ENCODE measurements around the gene PTPRR. TPM values are rescaled to one million over a fixed set of nuclear protein-coding genes. Genes with fewer than 3 reads are reported as not detected.

The PTPRR gene
- total RNA-seq, 1 donor from 2014 or later: 1.4 TPM

DNA sequence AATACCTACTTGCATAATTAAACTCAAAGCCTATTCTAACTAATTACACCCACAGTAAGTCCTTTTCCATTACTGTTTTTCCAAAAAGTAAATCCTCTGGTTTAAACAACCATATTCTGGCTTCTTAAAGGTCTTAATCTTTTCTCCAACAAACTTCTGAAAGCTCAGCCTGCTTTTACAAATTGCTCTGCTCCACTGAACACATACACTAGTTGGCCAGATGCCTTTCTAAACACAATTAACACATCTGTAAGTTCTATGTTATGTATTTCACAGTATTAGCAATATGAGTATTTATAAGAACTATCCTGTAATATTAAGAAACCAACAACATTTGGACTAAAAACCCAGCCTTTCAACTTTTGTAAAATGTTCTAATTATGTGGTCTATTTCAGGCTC, 313.4 kb downstream of the PTPRR start:
- H3K27me3 Mint-ChIP-seq (ENCODE audit: low read depth, unreplicated experiment): peaks cover 30% of the 10 kb centered on the region

DNA sequence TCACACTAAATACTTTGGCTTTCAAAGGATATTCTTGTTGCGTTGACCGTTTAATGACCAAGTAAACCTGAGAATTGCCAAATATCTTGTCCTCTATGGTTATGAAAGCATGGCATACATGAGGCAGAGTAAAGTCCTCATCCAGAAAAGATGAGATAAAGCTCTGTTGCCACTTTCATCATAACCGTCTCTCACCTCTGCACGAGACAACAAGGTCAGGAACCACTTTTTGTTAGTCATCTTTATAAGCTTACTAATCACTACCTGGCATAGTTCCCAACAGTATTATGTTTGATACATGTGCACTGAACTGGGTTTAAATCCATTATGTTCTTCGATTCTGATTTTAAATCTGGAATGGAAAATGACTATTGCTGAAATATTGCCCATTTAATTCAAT, 314.6 kb downstream of the PTPRR start:
- H3K4me1 Mint-ChIP-seq (ENCODE audit: low read depth, unreplicated experiment): peaks cover 6% of the 10 kb centered on the region
- Histone ChIP-seq H3K4me1 (ENCODE audit: insufficient read depth, low read length) (peaks cover 16% of the 10 kb centered on the region), H2AFZ (ENCODE audit: low read depth, low read length) (no peak overlapping the region), H3K9ac (ENCODE audit: low read length) (no peak overlapping the region), H4K20me1 (ENCODE audit: insufficient read depth, low read length) (no peaks in the 10 kb centered on the region), H3K4me2 (ENCODE audit: low read length) (peak overlapping the region; percentile 34), H3K27me3 (ENCODE audit: insufficient read depth, low read length) (no peaks in the 10 kb centered on the region), H3K79me2 (ENCODE audit: insufficient read depth, low read length) (no peaks in the 10 kb centered on the region), H3K27ac (ENCODE audit: low read depth, low read length) (no peak overlapping the region), H3K9me3 (ENCODE audit: insufficient read depth, low read depth, low read length) (no peaks in the 10 kb centered on the region), H3K4me3 (ENCODE audit: insufficient read depth, low read depth, low read length) (no peak overlapping the region), H3K36me3 (ENCODE audit: insufficient read depth, low read length) (no peaks in the 10 kb centered on the region)
- peak; percentile 54 for DNase-seq (ENCODE audit: low read depth)
- peaks cover 22% of the 10 kb centered on the region for H3K27me3 Mint-ChIP-seq (ENCODE audit: low read depth, unreplicated experiment)
- no peaks in the 10 kb centered on the region for H3K9me3 Mint-ChIP-seq (ENCODE audit: unreplicated experiment)
- TF ChIP-seq, protein P1, sequence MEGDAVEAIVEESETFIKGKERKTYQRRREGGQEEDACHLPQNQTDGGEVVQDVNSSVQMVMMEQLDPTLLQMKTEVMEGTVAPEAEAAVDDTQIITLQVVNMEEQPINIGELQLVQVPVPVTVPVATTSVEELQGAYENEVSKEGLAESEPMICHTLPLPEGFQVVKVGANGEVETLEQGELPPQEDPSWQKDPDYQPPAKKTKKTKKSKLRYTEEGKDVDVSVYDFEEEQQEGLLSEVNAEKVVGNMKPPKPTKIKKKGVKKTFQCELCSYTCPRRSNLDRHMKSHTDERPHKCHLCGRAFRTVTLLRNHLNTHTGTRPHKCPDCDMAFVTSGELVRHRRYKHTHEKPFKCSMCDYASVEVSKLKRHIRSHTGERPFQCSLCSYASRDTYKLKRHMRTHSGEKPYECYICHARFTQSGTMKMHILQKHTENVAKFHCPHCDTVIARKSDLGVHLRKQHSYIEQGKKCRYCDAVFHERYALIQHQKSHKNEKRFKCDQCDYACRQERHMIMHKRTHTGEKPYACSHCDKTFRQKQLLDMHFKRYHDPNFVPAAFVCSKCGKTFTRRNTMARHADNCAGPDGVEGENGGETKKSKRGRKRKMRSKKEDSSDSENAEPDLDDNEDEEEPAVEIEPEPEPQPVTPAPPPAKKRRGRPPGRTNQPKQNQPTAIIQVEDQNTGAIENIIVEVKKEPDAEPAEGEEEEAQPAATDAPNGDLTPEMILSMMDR (IDR thresholded peaks at IDR 0.05; ENCODE audit: insufficient read depth, low read depth, low read length): no peak
- TF ChIP-seq EZH2 (IDR thresholded peaks at IDR 0.05; ENCODE audit: insufficient read depth, low read length): no peak
- FAIRE-seq: no peak
- H3K27ac Mint-ChIP-seq (ENCODE audit: unreplicated experiment): no peak overlapping the region
- H3K36me3 Mint-ChIP-seq (ENCODE audit: low read depth, unreplicated experiment): no peaks in the 10 kb centered on the region
- H3K4me3 Mint-ChIP-seq (ENCODE audit: unreplicated experiment): no peak overlapping the region

More for the DNA sequence above, 313.4 kb downstream of the PTPRR start:
- DNase-seq (ENCODE audit: low read depth) (no peak), FAIRE-seq (peak; percentile 20)
- no peaks in the 10 kb centered on the region for H3K9me3 Mint-ChIP-seq (ENCODE audit: unreplicated experiment)
- Histone ChIP-seq H3K9ac (ENCODE audit: low read length) (no peak overlapping the region), H3K36me3 (ENCODE audit: insufficient read depth, low read length) (no peaks in the 10 kb centered on the region), H3K4me2 (ENCODE audit: low read length) (peak overlapping the region; percentile 63), H3K79me2 (ENCODE audit: insufficient read depth, low read length) (no peaks in the 10 kb centered on the region), H3K4me1 (ENCODE audit: insufficient read depth, low read length) (peaks cover 16% of the 10 kb centered on the region), H3K4me3 (ENCODE audit: insufficient read depth, low read depth, low read length) (peak overlapping the region; percentile 24), H3K27ac (ENCODE audit: low read depth, low read length) (no peak overlapping the region), H2AFZ (ENCODE audit: low read depth, low read length) (no peak overlapping the region), H4K20me1 (ENCODE audit: insufficient read depth, low read length) (no peaks in the 10 kb centered on the region), H3K9me3 (ENCODE audit: insufficient read depth, low read depth, low read length) (no peaks in the 10 kb centered on the region), H3K27me3 (ENCODE audit: insufficient read depth, low read length) (no peaks in the 10 kb centered on the region)
- no peaks in the 10 kb centered on the region for H3K36me3 Mint-ChIP-seq (ENCODE audit: low read depth, unreplicated experiment)
- H3K4me3 Mint-ChIP-seq (ENCODE audit: unreplicated experiment): no peak overlapping the region
- TF ChIP-seq EZH2 (IDR thresholded peaks at IDR 0.05; ENCODE audit: insufficient read depth, low read length): no peak
- peaks cover 6% of the 10 kb centered on the region for H3K4me1 Mint-ChIP-seq (ENCODE audit: low read depth, unreplicated experiment)
- no peak overlapping the region for H3K27ac Mint-ChIP-seq (ENCODE audit: unreplicated experiment)

DNA sequence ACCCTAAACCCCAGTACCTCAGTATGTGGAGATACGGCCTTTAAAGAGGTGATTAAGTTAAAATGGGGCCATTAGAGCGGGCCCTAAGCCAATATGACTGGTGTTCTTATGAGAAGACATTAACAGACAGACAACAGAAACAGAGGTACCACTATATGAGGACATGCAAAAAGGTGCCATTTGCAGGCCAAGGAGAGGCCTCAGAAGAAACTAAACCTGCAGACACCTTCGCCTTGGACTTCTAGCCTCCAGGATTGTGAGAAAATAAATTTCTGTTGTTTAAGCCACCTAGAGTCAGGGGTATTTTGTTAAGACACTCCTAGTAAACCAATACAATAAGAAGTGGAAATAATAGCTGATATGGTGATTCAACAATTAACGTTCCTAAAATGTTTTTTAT, 315.9 kb downstream of the PTPRR start:
- no peak overlapping the region for H3K27ac ChIP-seq (ENCODE audit: low read depth, low read length)
- Mint-ChIP-seq H3K27me3 (ENCODE audit: low read depth, unreplicated experiment) (peaks cover 18% of the 10 kb centered on the region), H3K4me1 (ENCODE audit: low read depth, unreplicated experiment) (peaks cover 6% of the 10 kb centered on the region), H3K27ac (ENCODE audit: unreplicated experiment) (no peak overlapping the region), H3K9me3 (ENCODE audit: unreplicated experiment) (no peaks in the 10 kb centered on the region), H3K4me3 (ENCODE audit: unreplicated experiment) (no peak overlapping the region), H3K36me3 (ENCODE audit: low read depth, unreplicated experiment) (no peaks in the 10 kb centered on the region)
- no peak overlapping the region for H3K4me2 ChIP-seq (ENCODE audit: low read length)
- no peak overlapping the region for H3K9ac ChIP-seq (ENCODE audit: low read length)
- no peaks in the 10 kb centered on the region for H3K9me3 ChIP-seq (ENCODE audit: insufficient read depth, low read depth, low read length)
- H3K36me3 ChIP-seq (ENCODE audit: insufficient read depth, low read length): no peaks in the 10 kb centered on the region
- DNase-seq (ENCODE audit: low read depth): no peak
- no peak for FAIRE-seq
- H3K79me2 ChIP-seq (ENCODE audit: insufficient read depth, low read length): no peaks in the 10 kb centered on the region
- H4K20me1 ChIP-seq (ENCODE audit: insufficient read depth, low read length): no peaks in the 10 kb centered on the region
- H3K4me3 ChIP-seq (ENCODE audit: insufficient read depth, low read depth, low read length): no peak overlapping the region
- peaks cover 15% of the 10 kb centered on the region for H3K4me1 ChIP-seq (ENCODE audit: insufficient read depth, low read length)
- H3K27me3 ChIP-seq (ENCODE audit: insufficient read depth, low read length): no peaks in the 10 kb centered on the region
- no peak overlapping the region for H2AFZ ChIP-seq (ENCODE audit: low read depth, low read length)
- TF ChIP-seq EZH2 (IDR thresholded peaks at IDR 0.05; ENCODE audit: insufficient read depth, low read length): no peak
- TF ChIP-seq, protein P1 (IDR thresholded peaks at IDR 0.05; ENCODE audit: insufficient read depth, low read depth, low read length): no peak
